PC-9 (cell line): ENCODE results near the gene PAEP. TPM values are rescaled to one million over a fixed set of nuclear protein-coding genes. Genes with fewer than 3 reads are reported as not detected.

ENCODE experiments used
- BruUV-seq: library from RNA; stranded (reverse); fragments of 400-500 nt; replicated peaks from 2 replicates; lab custom pipeline; 2021; lab: Mats Ljungman, UMichigan
- CTCF ChIA-PET: fragments of 300-600 bp; sonication (Branson Sonifier 250); formaldehyde crosslinking; loops from one replicate; lab custom pipeline; 2022; ENCODE audit warnings: antibody characterized with exemption; lab: Charles Lee
- POLR2A ChIA-PET: fragments of 300-600 bp; sonication (Branson Sonifier 250); formaldehyde crosslinking; loops from one replicate; lab custom pipeline; 2022; ENCODE audit warnings: antibody characterized with exemption; ENCODE audit not compliant: unreplicated experiment; lab: Charles Lee
- DNase-seq, 2 experiments: peaks; one replicate each; pipeline versions ENCODE4 v3.0.0 to v3.0.0-alpha.2; 2015 to 2022; ENCODE audit warnings: mixed read lengths in 1 of 2
- H2AFZ ChIP-seq: fragments of 200-600 bp; sonication (generic); 2 replicates; pipeline ENCODE4 v1.8.1; 2017; ENCODE audit warnings: antibody characterized with exemption
- H3F3A ChIP-seq: fragments of 200-600 bp; sonication (generic); 2 replicates; pipeline ENCODE4 v1.8.1; 2017; ENCODE audit warnings: antibody characterized with exemption, mild to moderate bottlenecking, low read depth; ENCODE audit not compliant: insufficient read depth
- H3K27ac ChIP-seq: fragments of 200-600 bp; sonication (generic); 2 replicates; pipeline ENCODE4 v1.6.1; 2016; ENCODE audit warnings: mixed run types
- H3K27me3 ChIP-seq: fragments of 200-600 bp; sonication (generic); 2 replicates; pipeline ENCODE4 v1.6.1; 2016; ENCODE audit warnings: low read depth, mixed run types; ENCODE audit not compliant: insufficient read depth
- H3K36me3 ChIP-seq: fragments of 200-600 bp; sonication (generic); 2 replicates; pipeline ENCODE4 v1.6.1; 2016; ENCODE audit warnings: low read depth, mixed run types
- H3K4me1 ChIP-seq: fragments of 200-600 bp; sonication (generic); replicated peaks from 2 replicates; pipeline ENCODE4 v1.6.1; 2016; ENCODE audit warnings: mixed run types; ENCODE audit not compliant: insufficient read depth
- H3K4me2 ChIP-seq: fragments of 200-600 bp; sonication (generic); 2 replicates; pipeline ENCODE4 v1.6.1; 2017; ENCODE audit warnings: mixed run types
- H3K4me3 ChIP-seq: fragments of 200-600 bp; sonication (generic); 2 replicates; pipeline ENCODE4 v1.6.1; 2016; ENCODE audit warnings: mixed run types
- H3K79me2 ChIP-seq: fragments of 200-600 bp; sonication (generic); 2 replicates; pipeline ENCODE4 v1.6.1; 2017; ENCODE audit warnings: low read depth, mixed run types
- H3K9me2 ChIP-seq: fragments of 200-600 bp; sonication (generic); 2 replicates; pipeline ENCODE4 v1.8.1; 2017; ENCODE audit warnings: mild to moderate bottlenecking; ENCODE audit not compliant: insufficient read depth
- H3K9me3 ChIP-seq: fragments of 200-600 bp; sonication (generic); 2 replicates; pipeline ENCODE4 v1.8.1; 2016; ENCODE audit warnings: low read depth; ENCODE audit not compliant: insufficient read depth
- H4K20me1 ChIP-seq: fragments of 200-600 bp; sonication (generic); 2 replicates; pipeline ENCODE4 v1.8.1; 2017; ENCODE audit not compliant: insufficient read depth
- EZH2 ChIP-seq: fragments of 200-600 bp; sonication (generic); IDR thresholded peaks from 2 replicates; pipeline ENCODE4 v1.8.0; 2017; ENCODE audit warnings: antibody characterized with exemption, low read depth
- intact Hi-C: fragments of 100-400 bp; cut with micrococcal nuclease; formaldehyde crosslinking; loops from one replicate; pipeline ENCODE4 v1.10.0; 2022; ENCODE audit not compliant: unreplicated experiment
- total RNA-seq: library from RNA; stranded (reverse); gene quantifications from 2 replicates; pipeline ENCODE4 v1.2.3, GENCODE V29; 2021
- TF ChIP-seq, protein P1 (sequence below): fragments of 200-600 bp; sonication (generic); conservative IDR thresholded peaks from 2 replicates; pipeline ENCODE4 v1.6.1; 2017; ENCODE audit warnings: mixed run types, antibody characterized with exemption, mild to moderate bottlenecking, moderate library complexity

Gene PAEP
- total RNA-seq, 1 experiment from 2014 or later, result not detected

DNA sequence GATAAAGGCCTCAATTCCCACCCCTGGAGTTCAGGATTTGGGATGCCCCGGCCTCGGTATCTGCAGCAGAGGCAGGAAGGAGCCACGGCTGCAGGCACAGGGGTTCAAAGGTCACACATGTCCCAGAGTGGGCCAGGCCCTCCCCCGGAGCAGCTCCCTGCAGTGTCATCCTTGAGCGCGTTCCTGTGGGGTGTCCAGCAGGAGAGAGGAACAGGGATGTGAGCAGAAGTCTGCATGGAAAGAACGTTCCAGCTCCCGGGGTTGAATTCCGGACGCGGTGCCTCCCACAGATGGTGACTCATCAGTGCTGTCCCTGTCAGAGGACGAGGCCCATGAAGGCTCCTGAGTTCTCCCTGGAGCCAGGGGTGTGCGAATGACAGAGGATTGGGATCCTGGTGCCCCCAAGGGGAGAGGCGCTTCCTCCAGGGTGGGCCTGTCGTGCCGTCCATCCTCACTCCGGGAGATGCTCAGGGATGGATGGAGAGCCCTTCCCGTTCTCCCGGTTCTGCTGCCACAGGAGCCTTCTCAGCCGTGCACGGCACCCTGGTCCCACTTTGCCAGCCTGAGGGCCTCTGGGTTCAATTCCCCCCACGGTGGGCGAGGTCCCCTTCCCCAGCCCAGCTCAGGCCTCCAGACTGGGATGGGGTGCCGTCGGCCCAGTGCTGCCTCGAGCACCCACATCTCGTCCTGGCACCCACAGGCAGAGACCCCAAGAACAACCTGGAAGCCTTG is 37.3 kb upstream of the PAEP start:
- Histone ChIP-seq H3K79me2 (no peaks in the 10 kb centered on the region), H3K9me2 (no peaks in the 10 kb centered on the region), H3K27ac (no peak overlapping the region), H3K4me3 (no peak overlapping the region), H3K4me2 (no peak overlapping the region), H3K36me3 (no peaks in the 10 kb centered on the region), H2AFZ (no peak overlapping the region), H3F3A (no peaks in the 10 kb centered on the region), H3K9me3 (no peaks in the 10 kb centered on the region), H4K20me1 (no peaks in the 10 kb centered on the region), H3K27me3 (peaks cover 54% of the 10 kb centered on the region), H3K4me1 (no peaks in the 10 kb centered on the region)
- BruUV-seq, result no TSS peak
- CTCF ChIA-PET, result no interaction called here
- POLR2A ChIA-PET, result no interaction called here
- DNase-seq, result no peak
- TF ChIP-seq EZH2, result no peak
- TF ChIP-seq, protein P1, sequence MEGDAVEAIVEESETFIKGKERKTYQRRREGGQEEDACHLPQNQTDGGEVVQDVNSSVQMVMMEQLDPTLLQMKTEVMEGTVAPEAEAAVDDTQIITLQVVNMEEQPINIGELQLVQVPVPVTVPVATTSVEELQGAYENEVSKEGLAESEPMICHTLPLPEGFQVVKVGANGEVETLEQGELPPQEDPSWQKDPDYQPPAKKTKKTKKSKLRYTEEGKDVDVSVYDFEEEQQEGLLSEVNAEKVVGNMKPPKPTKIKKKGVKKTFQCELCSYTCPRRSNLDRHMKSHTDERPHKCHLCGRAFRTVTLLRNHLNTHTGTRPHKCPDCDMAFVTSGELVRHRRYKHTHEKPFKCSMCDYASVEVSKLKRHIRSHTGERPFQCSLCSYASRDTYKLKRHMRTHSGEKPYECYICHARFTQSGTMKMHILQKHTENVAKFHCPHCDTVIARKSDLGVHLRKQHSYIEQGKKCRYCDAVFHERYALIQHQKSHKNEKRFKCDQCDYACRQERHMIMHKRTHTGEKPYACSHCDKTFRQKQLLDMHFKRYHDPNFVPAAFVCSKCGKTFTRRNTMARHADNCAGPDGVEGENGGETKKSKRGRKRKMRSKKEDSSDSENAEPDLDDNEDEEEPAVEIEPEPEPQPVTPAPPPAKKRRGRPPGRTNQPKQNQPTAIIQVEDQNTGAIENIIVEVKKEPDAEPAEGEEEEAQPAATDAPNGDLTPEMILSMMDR, result no peak
- intact Hi-C loops, result no loop called here

DNA sequence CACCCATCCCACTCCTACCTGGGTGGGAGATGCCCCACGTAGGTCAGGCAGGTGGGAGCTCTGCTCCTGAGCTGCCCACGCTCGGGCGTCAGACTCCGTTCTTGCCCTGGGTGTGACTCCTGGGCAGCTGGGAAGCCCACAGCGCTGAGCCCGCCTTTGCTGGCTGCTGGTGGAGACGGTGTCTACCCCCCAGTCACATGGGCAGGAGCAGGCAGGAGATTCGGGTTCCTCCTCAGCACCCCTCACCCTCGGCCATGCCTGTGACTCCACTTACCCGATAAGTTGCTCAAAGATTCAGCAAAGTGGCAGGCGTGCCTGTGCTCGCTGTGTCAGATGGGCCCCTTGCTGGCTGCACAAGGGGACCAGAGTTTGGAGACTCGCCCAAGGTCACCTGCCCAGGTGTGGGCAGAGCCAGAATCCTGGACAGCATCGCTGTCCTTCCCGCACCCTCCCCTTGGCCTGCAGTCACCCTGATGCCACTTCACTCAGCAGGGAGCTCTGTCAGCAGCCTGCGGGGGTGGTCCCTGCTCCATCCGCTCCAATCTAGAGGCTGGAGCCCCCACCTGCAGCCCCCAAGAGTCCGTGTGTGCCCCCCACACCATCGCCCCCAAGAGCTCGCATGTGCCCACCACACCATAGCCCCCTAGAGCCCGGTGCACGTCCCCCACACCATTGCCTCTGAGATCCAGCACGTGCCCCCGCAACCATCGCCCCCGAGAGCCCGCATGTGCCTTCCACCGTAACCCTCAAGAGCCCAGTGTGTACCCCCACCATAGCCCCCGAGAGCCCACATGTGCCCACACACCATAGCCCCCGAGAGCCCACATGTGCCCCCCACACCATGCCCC is 36.1 kb upstream of the PAEP start:
- H3K79me2 ChIP-seq, result no peaks in the 10 kb centered on the region
- no peaks in the 10 kb centered on the region for H3F3A ChIP-seq
- no TSS peak for BruUV-seq
- ChIA-PET POLR2A (no interaction called here), CTCF (no interaction called here)
- TF ChIP-seq, protein P1, result no peak
- TF ChIP-seq EZH2, result no peak
- H3K4me3 ChIP-seq, result no peak overlapping the region
- H3K9me2 ChIP-seq, result no peaks in the 10 kb centered on the region
- no peaks in the 10 kb centered on the region for H4K20me1 ChIP-seq
- no peak overlapping the region for H3K4me2 ChIP-seq
- no peak overlapping the region for H3K27ac ChIP-seq
- H3K9me3 ChIP-seq, result no peaks in the 10 kb centered on the region
- H3K36me3 ChIP-seq, result no peaks in the 10 kb centered on the region
- intact Hi-C loops, result no loop called here
- no peak for DNase-seq
- H3K27me3 ChIP-seq, result peaks cover 55% of the 10 kb centered on the region
- H3K4me1 ChIP-seq, result no peaks in the 10 kb centered on the region
- no peak overlapping the region for H2AFZ ChIP-seq

DNA sequence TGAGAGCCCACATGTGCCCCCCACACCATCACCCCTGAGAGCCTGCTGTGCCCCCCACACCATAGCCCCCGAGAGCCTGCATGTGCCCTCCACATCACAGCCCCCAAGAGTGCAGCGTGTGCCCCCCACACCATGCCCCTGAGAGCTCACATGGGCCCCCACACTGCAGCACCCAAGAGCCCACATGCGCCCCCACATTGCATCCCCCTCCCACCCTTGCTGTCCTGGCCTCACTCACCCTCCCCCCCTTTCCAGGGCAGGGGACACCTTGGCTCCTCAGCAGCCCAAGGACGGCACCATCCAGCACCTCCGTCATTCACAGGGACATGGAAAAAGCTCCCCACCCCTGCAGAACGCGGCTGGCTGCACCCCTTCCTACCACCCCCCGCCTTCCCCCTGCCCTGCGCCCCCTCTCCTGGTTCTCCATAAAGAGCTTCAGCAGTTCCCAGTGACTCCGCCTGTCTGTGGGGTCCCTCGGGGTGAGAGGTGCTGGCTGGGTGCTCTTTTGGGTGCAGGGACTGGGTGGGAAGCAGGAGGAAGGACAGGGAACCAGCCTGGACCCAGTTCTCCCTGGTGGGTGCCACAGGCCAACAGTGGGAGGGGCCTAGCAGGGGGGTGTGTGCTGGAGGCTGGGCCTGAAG is 35.3 kb upstream of the PAEP start:
- Histone ChIP-seq H3K4me1 (no peaks in the 10 kb centered on the region), H3F3A (no peaks in the 10 kb centered on the region), H3K36me3 (no peaks in the 10 kb centered on the region), H2AFZ (no peak overlapping the region), H3K4me3 (no peak overlapping the region), H3K9me3 (no peaks in the 10 kb centered on the region), H3K4me2 (no peak overlapping the region), H3K27ac (no peak overlapping the region), H3K9me2 (no peaks in the 10 kb centered on the region), H3K27me3 (peaks cover 55% of the 10 kb centered on the region), H3K79me2 (no peaks in the 10 kb centered on the region), H4K20me1 (no peaks in the 10 kb centered on the region)
- no TSS peak for BruUV-seq
- TF ChIP-seq, protein P1, result no peak
- no peak for TF ChIP-seq EZH2
- intact Hi-C loops, result no loop called here
- ChIA-PET CTCF (interaction anchor here (0.7 kb wide), 1 partner anchor 271 kb away, joined by 12 read pairs; no protein-coding TSS in a partner anchor), POLR2A (interaction anchor here (0.7 kb wide), 1 partner anchor 15 kb away, joined by 3 read pairs; no protein-coding TSS in a partner anchor)
- DNase-seq, result peak in 1 of 2 experiments; percentile 10
